Lower leg skin (tissue), 4 donors: ENCODE data around the gene KRTAP1-5. TPM values are rescaled to one million over a fixed set of nuclear protein-coding genes. Genes with fewer than 3 reads are reported as not detected.
"Not testable (repeated sequence)": the region's sequence is repeated elsewhere in the genome, so short reads cannot be mapped to it uniquely, and the experiment has no call there.

Source experiments
- DNase-seq, 2 donors: peaks; one replicate each; pipeline ENCODE4 v3.0.0-alpha.2; 2019; ENCODE audit warnings: low spot score in 2 of 2
- H3K4me3 ChIP-seq: fragments of 200-600 bp; sonication (generic); 2 replicates; pipeline ENCODE4 v1.5.1; 2017; ENCODE audit warnings: mild to moderate bottlenecking, low read depth; ENCODE audit not compliant: poor library complexity, severe bottlenecking
- POLR2A ChIP-seq, 2 donors: fragments of 450-650 bp; IDR thresholded peaks; one replicate each; pipeline ENCODE4 v1.6.1; 2016 to 2017; ENCODE audit warnings: antibody characterized with exemption in 2 of 2, mild to moderate bottlenecking in 1 of 2, moderate library complexity in 1 of 2
- WGBS, 2 donors: methylation state at CpG; one replicate each; pipeline ENCODE4 v1.1.5; 2018; 5-methylcytosine and 5-hydroxymethylcytosine counted together
- intact Hi-C: fragments of 100-400 bp; cut with DNase I; formaldehyde crosslinking; loops from one replicate; pipeline ENCODE4 v1.15.0; 2023; ENCODE audit warnings: low total_unique reads
- total RNA-seq, 4 donors: library from RNA; depleted of rRNA; stranded (reverse); fragments of >200 nt; gene quantifications; one replicate each; pipeline ENCODE4 v1.1.0, GENCODE V29; 2016
- TF ChIP-seq, protein P1 (sequence below), 3 donors: fragments of 450-650 bp; IDR thresholded peaks; one replicate each; pipeline ENCODE4 v1.5.1; 2016; ENCODE audit warnings: antibody characterized with exemption in 3 of 3, mild to moderate bottlenecking in 3 of 3, moderate library complexity in 2 of 3

KRTAP1-5 gene
- total RNA-seq, 4 donors from 2014 or later: 0.22 to 168 (median 10.9) TPM; not detected in 1

DNA sequence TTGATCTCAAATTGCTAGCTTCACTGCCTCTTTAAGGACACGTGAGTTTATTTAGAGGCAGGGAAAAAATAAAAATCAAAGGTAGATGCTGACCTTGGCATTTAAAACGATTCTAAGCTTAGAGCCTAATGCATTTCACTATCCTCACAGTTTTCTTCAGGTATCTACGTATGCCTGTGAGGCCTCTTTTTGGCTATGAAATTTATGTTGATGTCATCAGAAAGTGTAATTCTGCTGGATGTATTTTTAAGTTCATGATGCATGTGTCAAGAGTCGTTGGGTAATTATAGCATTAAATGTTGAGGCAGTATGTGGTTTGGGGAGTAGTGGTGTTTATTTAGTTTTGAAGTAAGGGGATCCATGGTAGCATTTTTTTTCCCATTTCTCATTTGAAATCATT is 23.1 kb downstream of the KRTAP1-5 start:
- TF ChIP-seq, protein P1, sequence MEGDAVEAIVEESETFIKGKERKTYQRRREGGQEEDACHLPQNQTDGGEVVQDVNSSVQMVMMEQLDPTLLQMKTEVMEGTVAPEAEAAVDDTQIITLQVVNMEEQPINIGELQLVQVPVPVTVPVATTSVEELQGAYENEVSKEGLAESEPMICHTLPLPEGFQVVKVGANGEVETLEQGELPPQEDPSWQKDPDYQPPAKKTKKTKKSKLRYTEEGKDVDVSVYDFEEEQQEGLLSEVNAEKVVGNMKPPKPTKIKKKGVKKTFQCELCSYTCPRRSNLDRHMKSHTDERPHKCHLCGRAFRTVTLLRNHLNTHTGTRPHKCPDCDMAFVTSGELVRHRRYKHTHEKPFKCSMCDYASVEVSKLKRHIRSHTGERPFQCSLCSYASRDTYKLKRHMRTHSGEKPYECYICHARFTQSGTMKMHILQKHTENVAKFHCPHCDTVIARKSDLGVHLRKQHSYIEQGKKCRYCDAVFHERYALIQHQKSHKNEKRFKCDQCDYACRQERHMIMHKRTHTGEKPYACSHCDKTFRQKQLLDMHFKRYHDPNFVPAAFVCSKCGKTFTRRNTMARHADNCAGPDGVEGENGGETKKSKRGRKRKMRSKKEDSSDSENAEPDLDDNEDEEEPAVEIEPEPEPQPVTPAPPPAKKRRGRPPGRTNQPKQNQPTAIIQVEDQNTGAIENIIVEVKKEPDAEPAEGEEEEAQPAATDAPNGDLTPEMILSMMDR (IDR thresholded peaks at IDR 0.05): no peak
- TF ChIP-seq POLR2A (IDR thresholded peaks at IDR 0.05): no peak
- no peak overlapping the region for H3K4me3 ChIP-seq
- no peak for DNase-seq
- intact Hi-C loops: no loop called here
- WGBS, 2 donors: 59 to 61% methylated on average over 4 of the region's 4 CpGs

DNA sequence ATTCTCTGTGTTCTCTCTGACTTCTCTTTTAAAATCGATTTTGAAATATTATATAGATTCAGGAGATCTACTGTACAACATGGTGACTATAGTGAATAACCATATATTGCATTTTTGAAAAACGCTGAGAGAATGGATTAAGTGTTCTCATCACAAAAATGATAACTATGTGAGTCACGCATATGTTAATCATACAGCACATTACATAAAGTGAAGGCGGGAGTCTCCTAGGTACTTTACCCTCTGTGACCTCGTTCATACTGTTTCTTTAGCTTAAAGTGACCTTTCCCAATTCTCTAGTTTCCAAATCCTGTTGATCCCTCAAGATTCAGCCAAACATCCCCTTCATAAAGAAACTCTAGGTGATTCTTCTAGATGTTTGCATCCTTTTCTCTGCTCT is 24.2 kb downstream of the KRTAP1-5 start:
- DNase-seq: no peak
- WGBS, 2 donors: 44 to 50% methylated on average over 5 of the region's 5 CpGs
- intact Hi-C loops: no loop called here
- TF ChIP-seq, protein P1 (IDR thresholded peaks at IDR 0.05): no peak
- no peak for TF ChIP-seq POLR2A (IDR thresholded peaks at IDR 0.05)
- H3K4me3 ChIP-seq: no peak overlapping the region

DNA sequence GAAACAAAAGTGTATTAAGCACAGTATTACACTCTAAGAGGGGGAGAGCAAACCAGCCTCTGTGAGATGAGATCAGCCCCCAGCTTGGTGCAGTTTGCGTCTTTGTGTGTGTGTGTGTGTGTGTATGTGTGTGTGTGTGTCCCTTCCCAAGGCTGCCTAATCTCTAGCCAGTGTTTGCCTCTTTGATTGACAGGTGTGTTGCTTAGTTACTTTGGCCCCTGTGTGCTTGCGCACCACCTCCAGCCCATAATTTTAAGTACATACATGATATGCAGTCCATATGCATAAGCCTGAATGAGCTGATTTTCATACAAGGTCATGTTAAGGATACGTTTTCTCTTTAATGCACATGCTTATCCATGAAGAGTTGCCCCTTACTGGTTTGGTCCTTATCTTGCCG is 25.2 kb downstream of the KRTAP1-5 start:
- H3K4me3 ChIP-seq: no peak overlapping the region
- intact Hi-C loops: no loop called here
- TF ChIP-seq POLR2A (IDR thresholded peaks at IDR 0.05): no peak
- TF ChIP-seq, protein P1 (IDR thresholded peaks at IDR 0.05): no peak
- 90 to 91% methylated on average over 4 of the region's 4 CpGs for WGBS, 2 donors
- no peak for DNase-seq

DNA sequence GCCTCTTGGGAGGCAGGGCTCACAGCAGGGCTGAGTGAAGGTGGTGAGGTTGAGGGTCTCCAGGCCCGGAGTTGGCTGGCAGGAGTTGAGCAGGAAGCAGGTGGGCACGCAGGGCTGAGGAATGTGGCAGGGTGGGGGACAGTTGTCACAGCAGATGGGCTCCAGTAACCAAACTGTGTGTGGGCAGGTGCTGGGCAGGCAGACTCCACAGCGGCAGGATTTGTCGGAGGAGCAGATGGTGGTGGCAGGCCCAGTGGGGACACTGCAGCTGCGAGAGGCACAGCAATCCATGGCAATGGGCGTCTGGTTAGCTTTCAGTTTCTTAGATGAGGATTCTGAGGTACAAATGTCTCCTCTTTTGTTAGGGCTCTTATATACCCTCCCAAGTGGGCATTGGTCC is 27.4 kb downstream of the KRTAP1-5 start, which contains the start of gene KRTAP3-2:
TSS of gene KRTAP3-2 (minus strand) at position 344 of the 400 bp plus-strand sequence. CDS start at position 291, 53 bp downstream.
- DNase-seq, H3K4me3 ChIP-seq, intact Hi-C loops: not testable (repeated sequence)
- WGBS, 2 donors: 90 to 92% methylated on average over 6 of the region's 6 CpGs

DNA sequence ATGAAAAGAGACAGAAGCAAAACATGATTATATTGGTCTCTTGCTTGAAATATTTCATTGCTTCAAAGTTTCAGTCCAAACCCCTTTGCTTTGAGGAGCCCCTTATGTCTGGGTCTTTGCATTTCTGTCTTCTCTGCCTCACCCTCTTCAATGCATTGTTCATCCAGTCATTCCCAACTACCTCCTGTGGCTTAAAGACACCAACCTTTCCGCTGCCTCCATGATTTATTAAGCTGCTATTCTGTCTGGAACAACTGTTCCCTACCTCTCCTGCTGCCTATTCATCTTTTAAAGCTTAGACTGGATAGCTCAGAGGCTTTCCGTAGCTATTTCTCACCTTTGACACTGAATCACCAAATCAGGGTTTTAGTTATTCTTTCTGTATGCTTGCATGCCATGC is 29.6 kb downstream of the KRTAP1-5 start:
- H3K4me3 ChIP-seq: no peak overlapping the region
- no peak for DNase-seq
- TF ChIP-seq POLR2A (IDR thresholded peaks at IDR 0.05): no peak
- TF ChIP-seq, protein P1 (IDR thresholded peaks at IDR 0.05): no peak
- intact Hi-C loops: no loop called here
- WGBS, 2 donors: 58 to 66% methylated on average over 2 of the region's 2 CpGs

DNA sequence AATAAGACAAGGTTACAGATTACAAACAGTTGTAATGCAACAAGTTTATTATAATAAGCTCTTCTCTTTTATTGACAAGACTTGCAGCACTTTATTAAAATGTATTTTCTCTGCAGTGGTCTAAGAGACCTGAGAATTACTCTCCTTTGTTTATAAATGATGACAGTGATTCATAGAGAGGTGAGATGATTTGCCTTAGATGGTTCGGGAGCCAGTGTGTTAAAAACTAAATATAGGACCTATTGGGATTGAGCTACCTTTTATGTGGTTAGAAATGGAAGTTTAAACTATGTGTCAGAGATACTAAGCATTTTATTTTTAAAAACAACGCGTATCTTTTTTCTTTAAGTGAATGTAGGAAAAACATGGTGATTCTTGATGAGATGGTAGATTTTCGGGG is 30.2 kb downstream of the KRTAP1-5 start:
- no peak overlapping the region for H3K4me3 ChIP-seq
- DNase-seq: no peak
- intact Hi-C loops: no loop called here
- TF ChIP-seq, protein P1 (IDR thresholded peaks at IDR 0.05): no peak
- TF ChIP-seq POLR2A (IDR thresholded peaks at IDR 0.05): no peak
- 79 to 86% methylated on average over 4 of the region's 4 CpGs for WGBS, 2 donors
